DMS 273 (cell line): ENCODE data around the gene LRP1B.
"Not testable (repeated sequence)": the region's sequence is repeated elsewhere in the genome, so short reads cannot be mapped to it uniquely, and the experiment has no call there.

ENCODE experiments used
- DNase-seq: peaks from one replicate; lab custom pipeline; 2025; ENCODE audit not compliant: unreplicated experiment; lab: John Stamatoyannopoulos, UW

Gene LRP1B

GRCh38 chr2:140512106-140512505 lies 1618.7 kb downstream of the LRP1B start:
- DNase-seq, result no peak

GRCh38 chr2:140509765-140510164 lies 1621.1 kb downstream of the LRP1B start:
- no peak for DNase-seq

GRCh38 chr2:140508756-140509155 lies 1622.1 kb downstream of the LRP1B start:
- peak; percentile 34 for DNase-seq

GRCh38 chr2:140506606-140507005 lies 1624.2 kb downstream of the LRP1B start:
- DNase-seq, result no peak

DNA sequence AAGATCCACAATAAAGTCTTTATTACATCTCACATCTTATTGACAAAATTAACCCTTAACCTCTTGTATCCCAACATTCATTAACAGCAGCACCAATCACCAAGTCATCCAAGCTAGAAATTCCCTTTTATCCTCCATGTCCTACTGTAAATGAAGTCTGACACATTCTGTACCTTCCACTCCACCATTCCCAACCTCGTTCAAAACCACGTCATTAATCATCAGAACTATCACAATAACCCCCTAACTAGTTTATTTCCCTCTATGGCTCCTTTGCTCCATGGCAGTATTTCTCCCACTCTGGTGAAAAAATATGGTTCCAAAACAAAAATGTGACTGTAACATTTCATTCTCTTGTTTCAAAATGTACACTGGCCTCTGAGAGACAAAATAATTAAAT lies 1626.2 kb downstream of the LRP1B start:
- no peak for DNase-seq

DNA sequence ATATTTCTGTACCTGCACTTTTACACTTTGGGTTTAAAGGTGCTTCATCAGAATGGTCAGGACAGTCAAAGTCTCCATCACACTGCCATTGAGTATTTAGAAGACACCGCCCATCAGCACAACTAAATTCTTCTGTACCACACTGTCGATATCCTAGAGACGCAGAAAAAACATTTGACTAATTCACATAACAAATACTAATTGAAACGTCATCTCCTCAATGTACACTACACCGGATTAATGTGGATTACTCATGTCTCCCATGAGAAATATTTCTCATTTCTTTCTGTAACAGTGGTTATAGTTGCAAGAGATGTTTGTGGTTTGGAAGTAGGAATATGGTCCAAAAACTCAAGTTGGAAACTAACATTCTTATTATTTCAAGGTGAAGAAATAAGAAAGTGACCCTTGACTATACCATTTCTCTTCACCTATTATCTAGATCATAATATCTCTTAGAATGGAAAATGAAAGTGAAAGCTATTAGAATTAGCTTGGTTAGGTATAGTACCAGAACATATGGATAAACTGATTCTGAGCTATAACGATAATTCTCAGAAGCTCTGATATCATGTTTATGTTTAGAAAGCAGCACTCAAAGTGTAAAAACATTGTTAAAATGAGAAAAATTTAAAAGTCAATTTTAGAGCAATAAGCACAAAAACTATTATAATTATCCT lies 1627.7 kb downstream of the LRP1B start:
- no peak for DNase-seq

- no peak for DNase-seq
These were observed 1632.5 kb downstream of the LRP1B start for GRCh38 chr2:140498360-140498759.

DNA sequence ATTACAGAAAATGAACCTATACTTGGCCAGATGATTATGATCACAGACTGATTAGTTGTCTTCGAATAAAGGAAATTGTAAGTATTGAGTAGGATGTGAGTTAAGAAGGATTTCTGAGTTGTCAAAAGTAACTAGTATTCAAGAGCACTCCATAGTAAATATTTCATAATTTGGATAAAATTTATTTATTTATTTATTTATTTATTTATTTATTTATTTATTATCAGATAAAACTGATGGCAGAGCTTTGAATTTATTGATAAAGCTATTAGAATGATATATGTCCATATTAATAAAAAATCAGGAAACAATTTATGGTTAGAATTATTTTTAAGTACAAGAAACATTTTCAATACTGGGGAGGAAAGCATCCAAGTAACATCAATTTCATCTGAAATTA lies 1634.1 kb downstream of the LRP1B start:
- no peak for DNase-seq

GRCh38 chr2:140491876-140492275 lies 1638.9 kb downstream of the LRP1B start:
- no peak for DNase-seq

DNA sequence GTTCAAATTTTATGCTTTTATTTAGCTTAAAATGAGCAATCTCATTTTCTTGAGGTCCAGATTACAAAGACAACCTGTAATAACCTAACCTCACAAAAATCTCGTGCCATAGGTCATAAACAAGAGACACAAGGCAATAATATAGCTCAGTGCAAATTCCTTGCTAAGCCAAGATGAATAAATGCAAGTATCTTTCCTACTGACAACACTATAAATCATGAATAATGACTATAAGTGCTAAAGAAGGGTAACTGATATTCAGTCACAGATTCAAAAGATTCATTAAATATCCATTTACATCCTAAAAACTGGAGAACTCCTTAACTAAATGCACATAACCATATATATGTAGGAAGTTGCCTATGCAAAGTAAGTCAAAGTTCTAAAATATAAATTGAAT lies 1641.6 kb downstream of the LRP1B start:
- DNase-seq, result no peak

DNA sequence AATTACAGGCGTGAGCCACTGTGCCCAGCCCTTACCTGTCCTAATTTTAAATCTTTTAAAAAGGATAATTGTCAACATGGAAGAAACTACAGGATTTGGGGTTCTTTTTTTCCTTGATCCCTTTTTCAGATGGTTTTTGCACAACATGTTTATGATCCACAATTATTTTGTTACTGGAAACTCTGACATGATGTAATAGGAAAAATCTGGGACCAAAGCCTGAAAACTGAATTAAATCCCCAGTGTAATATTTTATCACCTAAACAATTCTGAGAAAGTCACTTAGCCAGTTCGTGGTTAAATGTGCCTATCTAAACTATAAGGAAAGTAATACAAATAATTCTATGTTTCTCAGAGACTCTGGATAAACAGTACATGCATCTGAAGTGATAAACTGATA lies 1649.7 kb downstream of the LRP1B start:
- DNase-seq, result no peak

DNA sequence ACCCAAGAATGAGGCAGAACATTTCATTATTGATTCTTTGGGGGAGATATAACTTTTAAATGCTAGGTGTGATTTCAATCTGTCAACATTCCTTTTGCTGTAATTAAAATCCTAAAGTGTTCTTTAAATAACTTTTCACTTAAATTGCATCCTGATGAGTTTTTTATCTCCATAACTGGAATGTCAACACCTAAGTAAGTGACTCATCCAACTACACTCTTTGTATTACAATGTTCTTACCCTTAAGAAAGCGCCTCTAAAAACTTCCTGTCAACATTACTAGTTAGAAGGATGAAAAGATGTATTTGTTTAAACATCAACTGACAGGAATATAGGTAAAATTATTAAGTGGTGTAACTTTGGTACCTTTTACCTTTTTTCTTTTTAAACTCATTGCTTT lies 1657.0 kb downstream of the LRP1B start:
- no peak for DNase-seq

DNA sequence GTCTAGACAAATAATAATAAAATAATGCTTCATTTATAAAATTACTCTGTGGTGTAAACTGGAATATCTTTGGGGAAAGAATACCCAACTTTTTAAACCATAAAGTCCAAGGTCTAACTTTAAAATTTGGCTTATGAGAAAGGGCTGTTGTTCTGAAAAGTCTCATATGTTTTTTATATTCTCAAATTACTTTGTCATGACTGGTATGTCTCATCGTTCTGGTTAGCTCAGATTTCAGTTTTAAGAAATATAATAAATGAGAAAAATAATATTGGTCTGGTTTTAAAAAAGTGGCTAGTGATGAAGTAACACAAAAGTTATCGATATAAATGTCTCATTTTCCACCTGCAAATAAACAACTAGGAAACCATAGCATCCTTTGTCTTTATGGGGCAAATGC lies 1658.1 kb downstream of the LRP1B start:
- no peak for DNase-seq

- no peak for DNase-seq
These were observed 1665.5 kb downstream of the LRP1B start for GRCh38 chr2:140465301-140465700.

GRCh38 chr2:140462990-140463389 lies 1667.8 kb downstream of the LRP1B start:
- DNase-seq, result no peak

DNA sequence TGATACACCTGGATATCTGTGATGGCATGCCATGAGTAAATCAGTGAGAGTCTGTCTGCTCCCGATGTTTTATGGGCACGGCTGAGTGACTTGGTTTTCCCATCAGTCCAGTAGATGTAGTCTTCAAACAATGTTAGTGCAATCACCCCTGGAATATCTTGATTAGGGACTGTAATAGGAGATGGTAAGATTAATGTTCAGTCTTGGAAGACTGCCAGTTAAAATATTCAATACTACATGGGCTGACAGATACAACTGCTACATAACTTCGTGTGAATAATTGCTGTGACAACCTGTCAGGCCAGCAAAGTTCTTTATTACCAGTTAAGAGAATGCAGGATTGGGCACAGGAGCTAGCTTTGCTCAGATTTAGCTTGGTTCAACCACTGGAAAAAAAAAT lies 1673.3 kb downstream of the LRP1B start:
- peak; percentile 3 for DNase-seq

DNA sequence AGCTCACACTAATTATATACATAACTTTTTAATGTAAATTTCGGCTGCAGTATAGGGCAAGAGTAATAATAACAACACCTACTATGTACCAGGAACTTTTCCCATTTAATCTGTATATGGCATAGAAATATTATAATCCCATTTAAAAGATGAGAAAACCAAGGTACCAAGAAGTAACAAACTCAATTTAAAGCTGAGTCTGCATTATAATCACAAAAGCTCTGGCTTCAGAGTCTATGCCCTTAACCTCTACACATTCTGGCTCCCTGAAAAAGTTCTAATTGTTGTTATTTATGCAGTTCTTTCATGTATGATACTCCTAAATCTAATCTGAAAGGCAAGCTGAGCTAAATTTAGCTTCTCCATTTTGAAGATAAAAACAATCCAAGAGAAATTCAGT lies 1675.5 kb downstream of the LRP1B start:
- DNase-seq, result no peak

- DNase-seq, result no peak
These were observed 1676.1 kb downstream of the LRP1B start for GRCh38 chr2:140454717-140455116.

DNA sequence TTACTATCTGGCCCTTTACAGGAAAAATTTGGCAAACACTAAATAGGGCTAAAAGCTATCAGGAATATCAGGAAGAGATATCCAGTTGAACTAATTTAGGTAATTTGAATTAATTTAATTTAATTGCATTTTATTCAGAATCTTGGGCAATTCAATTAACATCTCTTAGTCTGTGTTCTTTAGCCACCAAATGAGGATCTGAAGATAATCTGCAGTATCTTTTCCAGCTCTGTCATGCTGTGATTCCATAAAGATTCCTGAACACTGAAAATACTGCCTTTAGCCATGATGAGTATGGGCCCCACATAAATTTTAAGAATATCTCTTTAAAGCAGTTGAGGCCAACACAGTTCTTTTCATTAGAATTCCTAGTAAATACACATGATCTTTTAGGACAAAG lies 1679.5 kb downstream of the LRP1B start:
- no peak for DNase-seq

GRCh38 chr2:140442319-140442718 lies 1688.5 kb downstream of the LRP1B start:
- no peak for DNase-seq

DNA sequence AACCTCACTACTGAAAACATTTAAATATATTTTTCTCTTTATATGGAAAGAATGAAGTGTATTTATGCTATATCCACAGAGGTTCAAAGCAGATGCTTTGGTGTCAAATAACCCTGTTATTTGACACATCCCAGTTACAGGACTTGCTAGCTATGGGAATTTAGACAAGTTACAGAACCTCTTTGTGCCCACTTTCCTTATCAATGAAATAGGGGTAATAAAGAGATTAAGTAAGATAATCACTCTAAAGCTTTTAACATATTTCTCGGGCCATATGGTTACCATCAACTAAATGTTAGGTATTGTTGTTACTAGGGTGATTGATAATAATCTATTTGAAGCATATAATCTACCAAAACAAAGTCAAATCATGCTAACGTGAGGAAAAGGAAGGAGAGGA lies 1690.0 kb downstream of the LRP1B start:
- no peak for DNase-seq

DNA sequence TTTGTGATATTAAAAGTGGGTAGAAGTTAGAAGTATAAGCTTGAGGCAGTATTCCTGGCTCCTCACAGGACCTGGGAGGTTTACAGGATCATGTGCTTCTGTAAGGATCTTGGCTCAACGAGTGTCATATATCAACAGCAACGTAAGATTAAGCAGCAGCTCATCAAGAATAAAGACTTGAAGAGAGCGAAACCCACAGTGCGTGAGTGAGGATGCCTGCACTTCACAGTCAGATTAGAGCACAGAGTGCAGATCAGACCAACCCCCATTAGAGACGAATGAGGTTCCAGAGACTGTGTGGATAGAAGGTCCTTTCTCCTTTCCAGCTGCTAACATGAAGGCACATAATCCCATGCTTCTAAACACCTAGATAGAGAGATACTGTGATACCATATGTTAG lies 1693.9 kb downstream of the LRP1B start:
- no peak for DNase-seq

DNA sequence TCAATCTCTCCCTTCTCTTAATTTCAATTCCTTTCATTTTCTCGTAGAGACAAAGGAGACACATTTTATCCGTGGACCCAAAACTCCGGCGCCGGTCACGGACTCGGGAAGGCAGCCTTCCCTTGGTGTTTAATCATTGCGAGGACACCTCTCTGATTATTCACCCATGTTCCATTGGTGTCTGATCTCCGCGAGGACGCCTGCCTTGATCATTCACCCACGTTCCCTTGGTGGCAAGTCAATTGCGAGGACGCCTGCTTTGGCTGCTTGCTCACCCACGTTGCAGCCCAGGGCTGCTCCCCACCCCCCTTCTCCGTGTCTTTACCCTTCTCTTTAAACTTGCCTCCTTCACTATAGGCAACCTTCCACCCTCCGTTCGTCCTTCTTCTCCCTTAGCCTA lies 1703.8 kb downstream of the LRP1B start:
- not testable (repeated sequence) for DNase-seq
